Measurements from ENCODE around the gene TAF15.

TAF15 gene

DNA sequence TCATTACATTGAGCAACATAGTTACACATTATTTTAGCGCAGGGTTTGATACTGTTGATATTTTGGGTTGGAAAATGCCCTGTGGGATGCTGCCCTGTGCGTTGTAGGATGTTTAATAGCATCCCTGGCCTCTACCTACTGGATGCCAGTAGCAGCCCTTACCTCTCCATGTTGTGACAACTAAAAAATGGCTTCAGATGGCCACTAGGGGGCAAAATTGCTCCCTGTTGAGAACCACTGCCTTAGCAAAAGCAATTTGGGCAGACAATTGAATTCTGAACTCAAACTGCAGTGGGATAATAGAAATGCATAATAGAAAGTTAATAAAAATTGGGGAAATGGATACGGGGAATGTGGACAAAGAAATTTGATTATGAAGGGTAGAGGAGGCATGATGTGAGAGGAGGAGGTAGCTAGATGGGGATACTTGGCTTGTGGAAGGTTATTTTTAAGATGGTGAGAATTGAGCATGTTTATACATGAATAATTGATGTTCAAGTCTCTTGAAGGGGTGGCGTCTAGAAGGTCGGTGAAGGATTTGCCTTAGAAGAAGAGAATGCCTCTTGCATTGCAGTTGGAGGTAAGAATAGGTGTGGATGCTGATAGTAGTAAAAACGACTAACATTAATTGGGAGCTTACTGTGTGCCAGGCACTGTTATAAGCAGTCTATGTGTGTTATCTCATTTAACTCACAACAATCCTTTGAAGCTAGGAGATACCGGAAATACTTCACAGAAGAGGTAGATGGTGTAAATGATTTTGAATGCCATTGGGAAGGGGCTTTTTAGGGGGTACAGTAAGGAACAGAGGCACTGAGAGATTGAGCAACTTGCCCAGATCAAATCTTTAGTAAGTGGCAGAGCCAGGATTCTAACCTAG lies 40.4 kb downstream of the TAF15 start:
- no peaks in the 10 kb centered on the region for H3K4me1 ChIP-seq (ENCODE audit: control insufficient read depth, insufficient read depth, low read length)
- H3K27me3 ChIP-seq (ENCODE audit: control insufficient read depth in 1 of 2, insufficient read depth in 2 of 2, low read length in 2 of 2): no peaks in the 10 kb centered on the region
- H3K4me3 ChIP-seq (ENCODE audit: low read length in 2 of 2): no peak overlapping the region
- peaks cover 19 to 25% of the 10 kb centered on the region in 2 donors for H3K36me3 ChIP-seq (ENCODE audit: control insufficient read depth in 2 of 2, insufficient read depth in 2 of 2, low read length in 2 of 2)
- H3K9me3 ChIP-seq (ENCODE audit: control insufficient read depth in 2 of 2, low read length in 2 of 2): no peaks in the 10 kb centered on the region
- no peak overlapping the region for H3K9ac ChIP-seq (ENCODE audit: low read length in 2 of 2)
- no peak overlapping the region for H3K27ac ChIP-seq (ENCODE audit: low read length)

DNA sequence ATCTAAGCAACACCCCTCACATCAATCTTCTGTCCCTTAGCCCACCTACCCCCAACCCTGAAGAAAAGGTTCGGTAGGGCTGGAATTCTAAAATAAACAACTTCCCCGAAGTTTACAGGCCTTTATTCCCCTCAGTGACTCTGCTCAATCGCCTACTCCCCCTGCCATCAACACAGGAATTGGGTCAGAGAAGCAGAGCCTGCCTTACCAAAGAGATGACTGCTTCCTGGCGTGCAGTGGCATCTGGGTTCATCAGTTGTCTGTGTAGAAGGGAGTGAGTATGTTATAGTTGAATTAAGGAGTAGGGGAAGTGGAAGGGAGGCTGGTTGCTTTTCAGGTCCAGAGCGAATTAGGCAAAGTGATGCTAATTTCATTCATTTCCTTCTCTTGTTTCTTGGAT lies 46.7 kb downstream of the TAF15 start:
- Histone ChIP-seq H3K9me3 (ENCODE audit: control insufficient read depth in 2 of 2, low read length in 2 of 2) (no peaks in the 10 kb centered on the region), H3K9ac (ENCODE audit: low read length in 2 of 2) (no peak overlapping the region), H3K27me3 (ENCODE audit: control insufficient read depth in 1 of 2, insufficient read depth in 2 of 2, low read length in 2 of 2) (no peaks in the 10 kb centered on the region), H3K27ac (ENCODE audit: low read length) (no peak overlapping the region), H3K36me3 (ENCODE audit: control insufficient read depth in 2 of 2, insufficient read depth in 2 of 2, low read length in 2 of 2) (peaks cover 0 to 15% of the 10 kb centered on the region in 2 donors), H3K4me1 (ENCODE audit: control insufficient read depth, insufficient read depth, low read length) (no peaks in the 10 kb centered on the region), H3K4me3 (ENCODE audit: low read length in 2 of 2) (no peak overlapping the region)

DNA sequence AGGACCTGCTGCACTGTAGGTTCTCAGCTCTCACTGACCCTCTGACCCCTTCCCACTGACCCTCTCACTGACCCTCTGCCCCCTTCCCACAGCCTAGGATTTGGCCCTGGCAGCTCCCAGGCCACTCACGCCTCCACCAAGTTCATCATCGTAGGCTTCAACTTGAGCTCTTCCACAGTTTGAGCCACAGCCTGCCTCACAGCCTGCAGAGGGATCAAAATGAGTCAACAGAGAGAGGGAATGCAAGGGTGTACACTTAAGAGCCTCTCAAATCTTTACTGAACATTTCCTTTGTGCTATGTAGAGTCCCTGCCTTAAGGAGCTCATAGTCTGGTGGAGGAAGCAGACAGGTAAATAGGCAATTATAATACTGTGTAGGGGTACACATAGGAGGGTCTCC lies 47.3 kb downstream of the TAF15 start:
- Histone ChIP-seq H3K27me3 (ENCODE audit: control insufficient read depth in 1 of 2, insufficient read depth in 2 of 2, low read length in 2 of 2) (no peaks in the 10 kb centered on the region), H3K9ac (ENCODE audit: low read length in 2 of 2) (no peak overlapping the region), H3K27ac (ENCODE audit: low read length) (no peak overlapping the region), H3K4me3 (ENCODE audit: low read length in 2 of 2) (no peak overlapping the region), H3K4me1 (ENCODE audit: control insufficient read depth, insufficient read depth, low read length) (no peaks in the 10 kb centered on the region), H3K36me3 (ENCODE audit: control insufficient read depth in 2 of 2, insufficient read depth in 2 of 2, low read length in 2 of 2) (peaks cover 0 to 15% of the 10 kb centered on the region in 2 donors), H3K9me3 (ENCODE audit: control insufficient read depth in 2 of 2, low read length in 2 of 2) (no peaks in the 10 kb centered on the region)

DNA sequence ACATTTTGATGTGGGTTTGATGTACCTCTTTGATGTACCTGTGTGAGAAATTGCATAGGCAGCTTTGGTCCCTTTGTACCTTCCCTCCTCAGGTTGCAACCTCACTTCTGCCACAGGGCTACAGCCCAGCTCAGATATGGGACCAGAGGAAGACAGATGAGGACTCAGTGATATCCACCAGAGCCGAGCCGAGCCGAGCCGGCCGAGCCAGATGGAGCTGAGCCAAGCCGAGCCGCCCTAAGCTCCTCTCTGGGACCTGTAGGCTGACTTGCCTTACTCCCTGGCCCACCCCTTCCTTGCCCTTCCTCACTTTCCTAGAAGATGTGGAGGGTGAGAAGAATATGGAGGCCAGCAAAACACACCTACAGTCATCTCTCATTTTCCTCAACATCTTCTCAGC lies 55.6 kb downstream of the TAF15 start:
- no peak overlapping the region for H3K9ac ChIP-seq (ENCODE audit: low read length in 2 of 2)
- H3K27me3 ChIP-seq (ENCODE audit: control insufficient read depth in 1 of 2, insufficient read depth in 2 of 2, low read length in 2 of 2): no peaks in the 10 kb centered on the region

DNA sequence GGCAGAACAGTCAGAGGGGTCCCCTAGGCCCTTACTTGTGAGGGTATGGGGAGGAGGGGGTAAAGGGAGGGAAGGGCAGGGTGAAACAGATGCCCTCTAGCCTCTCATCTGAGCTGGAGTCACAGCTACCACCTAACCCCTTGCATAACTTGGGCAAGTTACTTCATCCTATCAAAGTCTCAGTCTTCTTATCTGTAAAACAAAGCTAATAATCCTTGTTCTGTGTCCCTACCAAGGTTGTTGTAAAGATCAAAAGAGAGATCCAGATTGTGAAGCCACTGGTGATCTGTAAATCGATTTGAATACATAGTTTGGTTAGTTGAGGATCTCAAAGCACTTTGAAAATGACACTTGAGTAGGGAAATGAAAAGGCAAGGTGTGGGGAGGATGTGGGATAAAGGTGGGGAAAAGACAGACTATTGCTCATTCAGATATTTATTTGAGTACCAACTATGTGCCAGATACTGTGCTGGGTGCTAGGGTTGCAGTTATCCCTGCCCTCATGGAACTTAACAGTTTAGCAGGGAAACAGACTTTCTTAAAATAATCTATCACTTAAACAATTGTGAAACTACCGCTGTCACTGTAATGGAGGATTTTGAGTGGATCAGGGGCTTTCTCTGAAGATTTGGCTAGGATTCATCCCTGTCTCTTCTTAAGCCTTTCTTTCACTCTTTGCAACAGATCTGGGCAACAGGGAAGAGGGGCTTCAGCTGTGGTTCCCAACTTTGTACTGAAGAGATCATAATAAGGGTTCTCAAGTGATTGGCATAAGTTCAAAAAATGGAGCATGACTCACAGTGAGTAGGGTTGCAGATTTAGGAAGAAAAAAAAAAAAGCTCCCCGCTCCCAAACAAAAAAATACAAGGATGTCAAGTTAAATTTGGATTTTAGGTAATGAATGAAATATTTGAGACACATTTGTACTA lies 56.4 kb downstream of the TAF15 start:
- H3K27ac ChIP-seq (ENCODE audit: low read length): no peak overlapping the region
- no peak overlapping the region for H3K9ac ChIP-seq (ENCODE audit: low read length in 2 of 2)
- no peaks in the 10 kb centered on the region for H3K27me3 ChIP-seq (ENCODE audit: control insufficient read depth in 1 of 2, insufficient read depth in 2 of 2, low read length in 2 of 2)
- H3K4me1 ChIP-seq (ENCODE audit: control insufficient read depth, insufficient read depth, low read length): no peaks in the 10 kb centered on the region
- peaks cover 0 to 4% of the 10 kb centered on the region in 2 donors for H3K36me3 ChIP-seq (ENCODE audit: control insufficient read depth in 2 of 2, insufficient read depth in 2 of 2, low read length in 2 of 2)
- no peaks in the 10 kb centered on the region for H3K9me3 ChIP-seq (ENCODE audit: control insufficient read depth in 2 of 2, low read length in 2 of 2)
- H3K4me3 ChIP-seq (ENCODE audit: low read length in 2 of 2): no peak overlapping the region

More for the DNA sequence above, 55.6 kb downstream of the TAF15 start:
- no peaks in the 10 kb centered on the region for H3K9me3 ChIP-seq (ENCODE audit: control insufficient read depth in 2 of 2, low read length in 2 of 2)
- H3K4me1 ChIP-seq (ENCODE audit: control insufficient read depth, insufficient read depth, low read length): no peaks in the 10 kb centered on the region
- H3K36me3 ChIP-seq (ENCODE audit: control insufficient read depth in 2 of 2, insufficient read depth in 2 of 2, low read length in 2 of 2): peaks cover 0 to 4% of the 10 kb centered on the region in 2 donors
- H3K4me3 ChIP-seq (ENCODE audit: low read length in 2 of 2): no peak overlapping the region
- no peak overlapping the region for H3K27ac ChIP-seq (ENCODE audit: low read length)

DNA sequence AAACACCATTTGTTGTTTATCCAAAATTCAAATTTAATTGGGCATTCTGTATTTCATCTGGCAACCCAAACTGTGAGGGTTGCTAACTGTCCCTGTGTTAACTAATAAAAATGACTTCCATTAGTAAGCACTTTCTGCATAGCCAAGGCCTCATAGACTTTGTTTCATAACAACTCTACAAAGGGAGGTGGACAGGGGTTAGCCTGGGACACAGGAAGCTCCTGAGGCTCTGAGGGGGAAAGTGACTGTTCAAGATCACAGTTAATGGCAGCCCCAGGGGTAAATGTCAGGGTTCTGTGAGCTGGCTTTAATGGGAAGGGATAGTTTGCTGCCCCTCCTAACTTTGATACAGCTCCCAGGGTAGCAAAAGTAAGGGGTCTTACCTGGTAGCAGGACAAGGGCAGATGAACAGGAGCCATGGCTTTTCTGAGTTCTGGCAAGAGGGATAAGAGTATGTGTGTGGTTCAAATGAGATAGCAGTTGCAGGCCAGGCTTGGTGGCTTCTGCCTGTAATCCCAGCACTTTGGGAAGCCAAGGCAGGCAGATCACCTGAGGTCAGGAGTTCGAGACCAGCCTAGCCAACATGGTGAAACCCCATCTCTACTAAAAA lies 57.2 kb downstream of the TAF15 start:
- H3K27ac ChIP-seq (ENCODE audit: low read length): no peak overlapping the region
- H3K27me3 ChIP-seq (ENCODE audit: control insufficient read depth in 1 of 2, insufficient read depth in 2 of 2, low read length in 2 of 2): no peaks in the 10 kb centered on the region
- no peak overlapping the region for H3K4me3 ChIP-seq (ENCODE audit: low read length in 2 of 2)
- H3K9ac ChIP-seq (ENCODE audit: low read length in 2 of 2): no peak overlapping the region
- H3K9me3 ChIP-seq (ENCODE audit: control insufficient read depth in 2 of 2, low read length in 2 of 2): no peaks in the 10 kb centered on the region
- H3K4me1 ChIP-seq (ENCODE audit: control insufficient read depth, insufficient read depth, low read length): no peaks in the 10 kb centered on the region
- H3K36me3 ChIP-seq (ENCODE audit: control insufficient read depth in 2 of 2, insufficient read depth in 2 of 2, low read length in 2 of 2): peaks cover 0 to 4% of the 10 kb centered on the region in 2 donors

DNA sequence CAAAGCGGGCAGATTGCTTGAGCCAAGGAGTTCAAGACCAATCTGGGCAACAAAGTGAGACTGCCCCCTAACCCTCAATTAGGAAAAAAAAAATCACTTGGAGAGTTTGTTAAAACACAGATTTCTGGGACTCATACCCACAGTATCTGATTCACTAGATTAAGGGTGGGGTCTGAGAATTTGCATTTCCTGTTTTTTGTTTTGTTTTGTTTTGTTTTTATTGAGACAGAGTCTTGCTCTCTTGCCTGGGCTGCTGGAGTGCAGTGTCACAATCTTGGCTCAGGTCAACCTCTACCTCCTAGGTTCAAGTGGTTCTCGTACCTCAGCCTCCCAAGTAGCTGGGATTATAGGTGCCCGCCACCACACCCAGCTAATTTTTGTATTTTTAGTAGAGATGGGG lies 58.3 kb downstream of the TAF15 start:
- H3K27me3 ChIP-seq (ENCODE audit: control insufficient read depth in 1 of 2, insufficient read depth in 2 of 2, low read length in 2 of 2): no peaks in the 10 kb centered on the region
- H3K27ac ChIP-seq (ENCODE audit: low read length): no peak overlapping the region
- peaks cover 0 to 4% of the 10 kb centered on the region in 2 donors for H3K36me3 ChIP-seq (ENCODE audit: control insufficient read depth in 2 of 2, insufficient read depth in 2 of 2, low read length in 2 of 2)
- no peak overlapping the region for H3K9ac ChIP-seq (ENCODE audit: low read length in 2 of 2)
- no peaks in the 10 kb centered on the region for H3K4me1 ChIP-seq (ENCODE audit: control insufficient read depth, insufficient read depth, low read length)
- H3K9me3 ChIP-seq (ENCODE audit: control insufficient read depth in 2 of 2, low read length in 2 of 2): no peaks in the 10 kb centered on the region
- no peak overlapping the region for H3K4me3 ChIP-seq (ENCODE audit: low read length in 2 of 2)

DNA sequence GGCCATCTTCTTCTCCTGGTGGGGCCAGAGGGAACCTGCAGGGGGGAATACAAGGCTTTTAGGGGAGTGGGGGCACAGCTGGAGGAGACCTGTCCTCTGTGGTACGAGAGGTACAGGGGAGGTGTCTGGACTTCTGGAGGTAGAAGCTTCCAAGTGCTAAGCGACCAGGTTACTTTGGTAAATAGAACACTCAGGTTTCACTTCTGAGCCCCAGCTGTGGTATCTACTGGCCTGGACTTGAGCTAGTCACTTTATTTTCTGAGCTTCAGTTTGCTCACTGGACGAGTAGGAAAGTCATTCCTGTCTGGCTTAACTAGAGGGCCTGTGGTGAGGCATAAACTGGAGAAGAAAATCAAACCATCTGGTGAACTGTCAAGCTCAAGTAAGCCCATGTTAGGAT lies 59.5 kb downstream of the TAF15 start, which contains the start of gene HEATR9:
Gene HEATR9, minus strand, starts transcription at position 155 of the 400 bp plus-strand sequence. Its CDS starts 149 bp downstream, at position 6.
- Histone ChIP-seq H3K27ac (ENCODE audit: low read length) (no peak within 1 kb of the TSS), H3K36me3 (ENCODE audit: control insufficient read depth in 2 of 2, insufficient read depth in 2 of 2, low read length in 2 of 2) (peaks cover 0 to 4% of the 10 kb centered on the region in 2 donors), H3K27me3 (ENCODE audit: control insufficient read depth in 1 of 2, insufficient read depth in 2 of 2, low read length in 2 of 2) (no peaks in the 10 kb centered on the region), H3K9ac (ENCODE audit: low read length in 2 of 2) (no peak within 1 kb of the TSS), H3K4me1 (ENCODE audit: control insufficient read depth, insufficient read depth, low read length) (no peaks in the 10 kb centered on the region), H3K4me3 (ENCODE audit: low read length in 2 of 2) (no peak within 1 kb of the TSS), H3K9me3 (ENCODE audit: control insufficient read depth in 2 of 2, low read length in 2 of 2) (no peaks in the 10 kb centered on the region)

DNA sequence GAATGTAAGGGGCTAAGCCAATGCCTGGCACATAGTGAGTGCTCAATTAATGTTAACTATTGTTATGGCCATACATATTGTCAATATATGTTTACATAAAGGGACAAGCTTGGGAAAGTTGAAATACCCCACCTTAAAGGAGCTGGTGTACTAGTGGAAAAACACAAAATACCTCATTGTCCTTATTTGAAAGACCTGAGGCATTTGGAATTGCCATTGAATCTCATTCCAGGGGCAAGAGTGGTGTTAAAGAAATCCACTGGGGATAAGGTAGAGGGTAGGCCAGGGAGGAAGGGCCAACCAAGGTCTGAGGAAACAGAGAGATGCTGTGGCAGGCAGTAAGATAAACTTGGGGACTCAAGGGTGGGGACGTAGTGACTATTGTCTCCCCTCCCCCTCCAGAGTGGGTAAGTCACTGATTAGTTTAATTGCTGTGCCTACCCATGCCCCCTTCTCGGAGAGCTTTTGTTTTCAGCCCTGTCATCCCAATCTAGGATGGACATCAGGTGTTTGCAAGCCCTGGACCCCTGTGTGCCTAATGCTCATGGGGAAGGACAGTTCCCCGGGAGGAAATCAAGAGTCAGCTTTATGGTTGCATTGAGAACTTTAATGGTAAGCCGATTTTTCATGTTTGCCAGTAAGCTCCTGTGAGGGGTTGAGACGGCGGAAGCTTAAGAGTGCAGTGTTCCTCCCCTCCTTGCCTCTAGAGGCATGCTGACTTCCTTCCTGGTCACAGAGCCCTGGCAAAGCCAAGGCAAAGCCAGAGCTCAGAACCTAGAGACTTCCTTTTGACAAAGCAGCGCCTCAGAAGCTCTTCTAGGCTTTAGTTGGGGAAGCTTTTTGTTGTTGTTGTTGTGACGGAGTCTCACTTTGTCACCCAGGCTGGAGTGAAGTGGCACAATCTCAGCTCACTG lies 61.9 kb downstream of the TAF15 start:
- Histone ChIP-seq H3K4me3 (ENCODE audit: low read length in 2 of 2) (no peak overlapping the region), H3K36me3 (ENCODE audit: control insufficient read depth in 2 of 2, insufficient read depth in 2 of 2, low read length in 2 of 2) (no peaks in the 10 kb centered on the region), H3K27me3 (ENCODE audit: control insufficient read depth in 1 of 2, insufficient read depth in 2 of 2, low read length in 2 of 2) (no peaks in the 10 kb centered on the region), H3K4me1 (ENCODE audit: control insufficient read depth, insufficient read depth, low read length) (no peaks in the 10 kb centered on the region), H3K9me3 (ENCODE audit: control insufficient read depth in 2 of 2, low read length in 2 of 2) (no peaks in the 10 kb centered on the region), H3K27ac (ENCODE audit: low read length) (no peak overlapping the region), H3K9ac (ENCODE audit: low read length in 2 of 2) (no peak overlapping the region)

Data from stomach smooth muscle (tissue), 2 donors.